Measurements from ENCODE around the gene CDV3. TPM values are rescaled to one million over a fixed set of nuclear protein-coding genes. Genes with fewer than 3 reads are reported as not detected.

Gene CDV3
- total and polyA plus RNA-seq, 12 donors = 27.9 to 182 (median 150) TPM

- Histone ChIP-seq H3K4me1 (no peaks in the 10 kb centered on the region), H3K27ac (no peak overlapping the region), H3K9me3 (no peaks in the 10 kb centered on the region), H3K4me3 (no peak overlapping the region), H3K36me3 (peaks cover 0 to 55% (median 0%) of the 10 kb centered on the region in 9 donors), H3K27me3 (no peaks in the 10 kb centered on the region)
- 100% methylated on average over 1 of the region's 1 CpG for WGBS, 2 donors
- DNase-seq = no peak
- TF ChIP-seq CTCF (IDR thresholded peaks at IDR 0.05) = no peak
- intact Hi-C loops (cut with DNase I) = no loop called here
- ATAC-seq = no peak
Measured at GRCh38 chr3:133600572-133601081, 27.1 kb downstream of the CDV3 start.

GRCh38 chr3:133606342-133606741 lies 32.9 kb downstream of the CDV3 start:
- H3K36me3 ChIP-seq = peaks cover 0 to 90% (median 37%) of the 10 kb centered on the region in 9 donors
- no peak for ATAC-seq

GRCh38 chr3:133606902-133607301 lies 33.4 kb downstream of the CDV3 start:
- intact Hi-C loops (cut with DNase I) = loop anchor here in 1 of 10 donors (2.0 kb wide), 1 partner anchor 62 kb away; no protein-coding TSS in a partner anchor
- Histone ChIP-seq H3K36me3 (peaks cover 0 to 90% (median 41%) of the 10 kb centered on the region in 9 donors), H3K4me1 (no peaks in the 10 kb centered on the region), H3K4me3 (no peak overlapping the region), H3K27ac (no peak overlapping the region), H3K9me3 (no peaks in the 10 kb centered on the region), H3K27me3 (no peaks in the 10 kb centered on the region)
- 97% methylated on average over 4 of the region's 4 CpGs for WGBS, 2 donors
- no peak for ATAC-seq
- DNase-seq = no peak
- no peak for TF ChIP-seq CTCF (IDR thresholded peaks at IDR 0.05)

More at GRCh38 chr3:133606342-133606741, 32.9 kb downstream of the CDV3 start:
- Histone ChIP-seq H3K4me3 (no peak overlapping the region), H3K27ac (no peak overlapping the region), H3K27me3 (no peaks in the 10 kb centered on the region), H3K9me3 (no peaks in the 10 kb centered on the region), H3K4me1 (no peaks in the 10 kb centered on the region)
- intact Hi-C loops (cut with DNase I) = loop anchor here in 1 of 10 donors (2.0 kb wide), 1 partner anchor 62 kb away; no protein-coding TSS in a partner anchor
- TF ChIP-seq CTCF (IDR thresholded peaks at IDR 0.05) = no peak
- no peak for DNase-seq
- WGBS, 2 donors = 90 to 96% methylated on average over 1 of the region's 1 CpG

GRCh38 chr3:133607816-133608215 lies 34.3 kb downstream of the CDV3 start:
- no peaks in the 10 kb centered on the region for H3K4me1 ChIP-seq
- H3K36me3 ChIP-seq = peaks cover 0 to 96% (median 41%) of the 10 kb centered on the region in 9 donors
- 96 to 97% methylated on average over 1 of the region's 1 CpG for whole genome bisulfite sequencing, 2 donors

More at GRCh38 chr3:133607816-133608215, 34.3 kb downstream of the CDV3 start:
- H3K27me3 ChIP-seq = no peaks in the 10 kb centered on the region
- DNase-seq = no peak
- intact Hi-C loops (cut with DNase I) = loop anchor here in 1 of 10 donors (2.0 kb wide), 1 partner anchor 61 kb away; no protein-coding TSS in a partner anchor
- ATAC-seq = no peak
- no peak overlapping the region for H3K27ac ChIP-seq
- no peak for TF ChIP-seq CTCF (IDR thresholded peaks at IDR 0.05)
- no peaks in the 10 kb centered on the region for H3K9me3 ChIP-seq
- H3K4me3 ChIP-seq = no peak overlapping the region
